OCI-LY7 (cell line): ENCODE data around the gene FBLN1.

ENCODE experiments used
- EZH2phosphoT487 ChIP-seq: fragments of 200-600 bp; sonication (generic); IDR thresholded peaks from 2 replicates; pipeline ENCODE4 v1.6.1; 2018; ENCODE audit warnings: low read depth, borderline replicate concordance, mild to moderate bottlenecking, mixed run types, antibody characterized with exemption, low read length, moderate library complexity, mixed read lengths
- TF ChIP-seq, protein P1 (sequence below): fragments of 200-600 bp; sonication (generic); conservative IDR thresholded peaks from 2 replicates; pipeline ENCODE4 v1.5.1; 2014; ENCODE audit warnings: mild to moderate bottlenecking, antibody characterized with exemption, low read length, moderate library complexity, mixed read lengths

DNA sequence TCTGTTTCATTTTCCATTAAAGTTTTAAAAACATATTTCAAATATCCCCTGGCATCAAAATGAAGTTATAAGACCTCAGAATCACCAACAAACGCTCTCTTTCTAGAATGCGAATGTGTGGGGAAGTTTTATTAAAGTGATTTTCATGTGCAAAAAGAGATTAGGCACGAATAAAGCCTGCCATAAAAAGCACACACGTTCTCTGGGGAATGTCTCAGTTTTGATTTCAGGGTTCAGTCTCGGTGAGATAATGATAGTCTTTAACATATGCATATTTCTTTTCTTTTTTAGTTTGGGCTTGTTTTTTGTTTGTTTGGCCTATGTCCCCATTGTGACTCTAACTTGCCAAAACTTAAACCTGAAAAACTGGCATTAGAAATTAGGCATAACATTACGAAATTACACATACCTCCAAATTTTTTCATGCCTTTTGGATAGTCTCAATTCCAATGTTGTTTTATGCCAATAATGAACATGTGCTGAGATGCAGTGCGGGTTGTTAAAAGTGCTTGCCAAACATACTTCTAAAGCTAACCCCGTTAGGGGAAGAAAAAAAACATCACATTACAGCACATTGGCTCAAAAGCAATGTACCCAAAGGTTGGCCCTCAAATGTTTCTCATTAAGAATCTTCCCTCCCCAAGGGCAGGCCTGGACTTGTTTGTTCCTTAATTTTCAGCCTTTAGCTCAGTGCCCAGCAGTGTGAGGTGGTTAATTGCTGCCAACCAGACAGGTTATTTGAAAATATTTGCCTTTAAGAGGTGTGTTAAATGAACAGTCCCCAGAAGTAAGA is 33.2 kb upstream of the FBLN1 start:
- TF ChIP-seq, protein P1, sequence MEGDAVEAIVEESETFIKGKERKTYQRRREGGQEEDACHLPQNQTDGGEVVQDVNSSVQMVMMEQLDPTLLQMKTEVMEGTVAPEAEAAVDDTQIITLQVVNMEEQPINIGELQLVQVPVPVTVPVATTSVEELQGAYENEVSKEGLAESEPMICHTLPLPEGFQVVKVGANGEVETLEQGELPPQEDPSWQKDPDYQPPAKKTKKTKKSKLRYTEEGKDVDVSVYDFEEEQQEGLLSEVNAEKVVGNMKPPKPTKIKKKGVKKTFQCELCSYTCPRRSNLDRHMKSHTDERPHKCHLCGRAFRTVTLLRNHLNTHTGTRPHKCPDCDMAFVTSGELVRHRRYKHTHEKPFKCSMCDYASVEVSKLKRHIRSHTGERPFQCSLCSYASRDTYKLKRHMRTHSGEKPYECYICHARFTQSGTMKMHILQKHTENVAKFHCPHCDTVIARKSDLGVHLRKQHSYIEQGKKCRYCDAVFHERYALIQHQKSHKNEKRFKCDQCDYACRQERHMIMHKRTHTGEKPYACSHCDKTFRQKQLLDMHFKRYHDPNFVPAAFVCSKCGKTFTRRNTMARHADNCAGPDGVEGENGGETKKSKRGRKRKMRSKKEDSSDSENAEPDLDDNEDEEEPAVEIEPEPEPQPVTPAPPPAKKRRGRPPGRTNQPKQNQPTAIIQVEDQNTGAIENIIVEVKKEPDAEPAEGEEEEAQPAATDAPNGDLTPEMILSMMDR: no peak
- no peak for TF ChIP-seq EZH2phosphoT487
